Measurements from ENCODE around the gene FN1. TPM values are rescaled to one million over a fixed set of nuclear protein-coding genes. Genes with fewer than 3 reads are reported as not detected.

Gene FN1
- total RNA-seq, 1 experiment from 2014 or later: 11.1 TPM

- H3K4me3 ChIP-seq (replicated peaks in 1 of 2; ENCODE audit: low read depth in 1 of 2, low read length in 2 of 2): no peak overlapping the region
- no TSS peak for BruUV-seq (replicated peaks)
- peaks cover 24 to 34% of the 10 kb centered on the region in 2 experiments for H3K36me3 ChIP-seq (ENCODE audit: control insufficient read depth in 1 of 2, insufficient read depth in 2 of 2, low read length in 2 of 2)
- no peak overlapping the region for H3K27ac ChIP-seq (ENCODE audit: low read depth, low read length)
- no peak for DNase-seq (ENCODE audit: low read depth, low spot score)
- CTCF ChIA-PET: no interaction called here
- no peaks in the 10 kb centered on the region for H4K20me1 ChIP-seq (ENCODE audit: insufficient read depth)
- peaks cover 76% of the 10 kb centered on the region for H3K79me2 ChIP-seq (ENCODE audit: insufficient read depth, low read length)
- intact Hi-C loops (cut with micrococcal nuclease): no loop called here
- no peaks in the 10 kb centered on the region for H3K9me3 ChIP-seq (ENCODE audit: control insufficient read depth in 1 of 2, insufficient read depth in 1 of 2, low read depth in 1 of 2, low read length in 2 of 2)
- no peaks in the 10 kb centered on the region for H3K27me3 ChIP-seq (ENCODE audit: insufficient read depth, low read length)
- no peak for TF ChIP-seq CEBPB (IDR thresholded peaks at IDR 0.05; ENCODE audit: low read depth)
- TF ChIP-seq RAD21 (IDR thresholded peaks at IDR 0.05; ENCODE audit: low read depth): no peak
- TF ChIP-seq TCF7L2 (IDR thresholded peaks at IDR 0.05; ENCODE audit: borderline replicate concordance, extremely low read depth, insufficient read depth, insufficient read length): no peak
- TF ChIP-seq REST (IDR thresholded peaks at IDR 0.05; ENCODE audit: low read depth): no peak
- TF ChIP-seq MAX (IDR thresholded peaks at IDR 0.05): no peak
- TF ChIP-seq SRF (IDR thresholded peaks at IDR 0.05; ENCODE audit: low read depth): no peak
- no peak for TF ChIP-seq POLR2AphosphoS5 (IDR thresholded peaks at IDR 0.05; ENCODE audit: low read depth, low read length)
- no peak for TF ChIP-seq YY1 (IDR thresholded peaks at IDR 0.05; ENCODE audit: extremely low read depth, insufficient replicate concordance, low read depth, low read length)
- TF ChIP-seq SP1 (IDR thresholded peaks at IDR 0.05; ENCODE audit: low read depth): no peak
- POLR2A ChIA-PET: no interaction called here
- H2AFZ ChIP-seq (ENCODE audit: low read depth, low read length, poor library complexity, severe bottlenecking): no peak overlapping the region
- RAD21 ChIA-PET (ENCODE audit: low non-redundant PET in 1 of 2, low total read pairs in 2 of 2, uncharacterized antibody in 2 of 2, unreplicated experiment in 2 of 2): no interaction called here
- H3K4me1 ChIP-seq (ENCODE audit: control insufficient read depth in 1 of 2, insufficient read depth in 2 of 2, low read length in 2 of 2): peaks cover 10 to 24% of the 10 kb centered on the region in 2 experiments; a peak in 3 of 4 replicates
- H3K9ac ChIP-seq (ENCODE audit: low read length): no peak overlapping the region
- H3K4me2 ChIP-seq (ENCODE audit: low read length): no peak overlapping the region
- H3K9me2 ChIP-seq (ENCODE audit: insufficient read depth): no peaks in the 10 kb centered on the region
- ATAC-seq: no peak
Observed at GRCh38 chr2:215314896-215315295, 121.0 kb downstream of the FN1 start.
